Fibroblast of peridontal ligament (primary cell): Measurements from ENCODE around the gene PDGFC.

Experiments used
- DNase-seq: peaks from one replicate; pipeline ENCODE4 v3.0.0-alpha.2; 2010; ENCODE audit errors: extremely low read depth

Gene PDGFC

GRCh38 chr4:156974264-156974663, 2.7 kb upstream of the PDGFC start:
- peak; percentile 92 for DNase-seq

- DNase-seq: no peak
Observed at GRCh38 chr4:156972379-156973015, 898 bp upstream of the PDGFC start.

- no peak for DNase-seq
Observed at GRCh38 chr4:156971165-156971675, 379 bp downstream of the PDGFC start.

- DNase-seq: peak; percentile 74
Observed at GRCh38 chr4:156970501-156971164, 966 bp downstream of the PDGFC start.

- peak; percentile 56 for DNase-seq
Observed at GRCh38 chr4:156969911-156970310, 1.7 kb downstream of the PDGFC start.

GRCh38 chr4:156969101-156969500, 2.5 kb downstream of the PDGFC start:
- no peak for DNase-seq

- peak; percentile 93 for DNase-seq
Observed at GRCh38 chr4:156968479-156968984, 3.1 kb downstream of the PDGFC start.

- no peak for DNase-seq
Observed at GRCh38 chr4:156966836-156967235, 4.8 kb downstream of the PDGFC start.

- DNase-seq: no peak
Observed at GRCh38 chr4:156963419-156963818, 8.2 kb downstream of the PDGFC start.

GRCh38 chr4:156962528-156962974, 9.0 kb downstream of the PDGFC start:
- DNase-seq: peak; percentile 85

GRCh38 chr4:156962058-156962358, 9.6 kb downstream of the PDGFC start:
- no peak for DNase-seq

- no peak for DNase-seq
Observed at GRCh38 chr4:156961196-156962057, 10.2 kb downstream of the PDGFC start.

GRCh38 chr4:156959298-156959702, 12.3 kb downstream of the PDGFC start:
- peak; percentile 92 for DNase-seq

- peak; percentile 73 for DNase-seq
Observed at GRCh38 chr4:156958276-156959074, 13.1 kb downstream of the PDGFC start.

- no peak for DNase-seq
Observed at GRCh38 chr4:156957556-156957955, 14.0 kb downstream of the PDGFC start.

- DNase-seq: no peak
Observed at GRCh38 chr4:156956826-156957368, 14.7 kb downstream of the PDGFC start.

GRCh38 chr4:156956359-156956758, 15.2 kb downstream of the PDGFC start:
- DNase-seq: no peak

GRCh38 chr4:156954587-156954986, 17.0 kb downstream of the PDGFC start:
- no peak for DNase-seq

GRCh38 chr4:156953951-156954350, 17.6 kb downstream of the PDGFC start:
- peak; percentile 59 for DNase-seq

- DNase-seq: no peak
Observed at GRCh38 chr4:156953001-156953400, 18.6 kb downstream of the PDGFC start.

GRCh38 chr4:156952078-156952759, 19.4 kb downstream of the PDGFC start:
- DNase-seq: no peak
